GM19463 (cell line): Measurements from ENCODE around the gene NGEF.

Experiments used
- ATAC-seq: cut with Tn5 transposase; IDR thresholded peaks from one replicate; pipeline ENCODE4 v1.9.1; 2021; ENCODE audit warnings: mild to moderate bottlenecking, moderate library complexity; ENCODE audit not compliant: unreplicated experiment

NGEF gene

GRCh38 chr2:232874677-232875223 is 138.3 kb downstream of the NGEF start:
- no peak for ATAC-seq

DNA sequence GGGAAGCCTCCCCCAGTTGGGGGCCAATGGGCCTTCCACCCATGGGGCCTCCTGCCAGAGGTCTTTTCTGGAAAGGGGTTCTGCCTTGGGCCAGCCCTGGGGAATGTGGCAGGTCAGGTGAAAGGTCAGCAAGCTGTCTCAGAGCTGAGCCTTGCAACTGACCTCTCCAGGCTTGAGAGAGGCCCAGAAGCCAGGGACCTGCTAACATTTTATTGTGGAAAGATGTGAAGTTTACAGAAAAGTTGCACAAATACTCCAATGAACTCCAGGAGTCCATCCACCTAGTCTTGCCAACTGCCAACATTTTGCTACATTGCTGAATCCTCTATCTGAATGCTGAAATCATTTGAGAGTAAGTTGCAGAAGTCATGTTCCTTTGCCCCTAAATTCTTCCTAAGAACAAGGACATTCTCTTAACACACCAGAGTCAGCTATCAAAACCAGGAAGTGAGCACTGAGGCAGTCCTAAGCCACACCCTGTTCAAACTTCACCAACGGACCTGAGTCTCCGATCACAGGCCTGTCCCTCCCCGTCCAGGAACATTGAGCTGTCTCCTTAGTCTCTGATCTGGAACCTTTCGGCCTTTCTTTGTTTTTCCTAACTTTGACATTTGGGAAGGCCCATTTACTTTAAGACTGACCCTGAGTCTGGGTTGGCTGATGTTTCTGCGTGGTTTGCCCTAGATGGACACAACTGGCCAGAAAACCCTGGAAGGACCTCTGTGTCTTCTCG is 139.0 kb downstream of the NGEF start:
- ATAC-seq, result no peak

DNA sequence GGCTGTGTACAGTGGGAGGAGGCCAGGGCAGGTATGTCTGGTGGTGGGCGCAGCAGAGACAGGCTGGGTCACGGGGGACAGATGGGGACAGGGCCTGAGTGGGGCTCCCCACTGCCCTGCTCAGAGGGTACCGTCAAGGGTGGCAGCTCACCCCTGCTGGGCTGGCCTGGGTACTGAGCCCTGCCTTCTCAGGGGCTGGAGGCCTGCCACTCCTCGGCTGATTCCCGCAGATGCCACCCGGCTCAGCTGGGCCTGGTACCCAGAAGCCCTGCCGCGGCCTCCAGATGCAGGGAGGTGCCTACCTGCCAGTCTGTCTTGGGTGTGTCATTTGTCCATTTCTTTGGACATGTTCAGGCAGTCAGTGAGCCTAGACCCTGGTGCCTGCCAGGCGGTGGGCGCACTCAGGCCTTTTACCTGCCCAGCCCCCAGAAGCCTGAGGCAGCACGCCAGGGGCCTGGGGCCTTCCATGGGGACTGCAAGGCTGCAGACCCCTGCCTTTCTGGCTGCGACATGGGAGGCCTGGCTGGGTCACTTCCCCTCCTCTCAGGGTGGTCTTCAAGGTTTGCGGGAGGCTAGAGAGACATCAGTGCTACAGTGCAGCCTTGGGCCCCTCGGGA is 139.7 kb downstream of the NGEF start:
- ATAC-seq, result no peak

GRCh38 chr2:232872826-232873225 is 140.2 kb downstream of the NGEF start:
- no peak for ATAC-seq

DNA sequence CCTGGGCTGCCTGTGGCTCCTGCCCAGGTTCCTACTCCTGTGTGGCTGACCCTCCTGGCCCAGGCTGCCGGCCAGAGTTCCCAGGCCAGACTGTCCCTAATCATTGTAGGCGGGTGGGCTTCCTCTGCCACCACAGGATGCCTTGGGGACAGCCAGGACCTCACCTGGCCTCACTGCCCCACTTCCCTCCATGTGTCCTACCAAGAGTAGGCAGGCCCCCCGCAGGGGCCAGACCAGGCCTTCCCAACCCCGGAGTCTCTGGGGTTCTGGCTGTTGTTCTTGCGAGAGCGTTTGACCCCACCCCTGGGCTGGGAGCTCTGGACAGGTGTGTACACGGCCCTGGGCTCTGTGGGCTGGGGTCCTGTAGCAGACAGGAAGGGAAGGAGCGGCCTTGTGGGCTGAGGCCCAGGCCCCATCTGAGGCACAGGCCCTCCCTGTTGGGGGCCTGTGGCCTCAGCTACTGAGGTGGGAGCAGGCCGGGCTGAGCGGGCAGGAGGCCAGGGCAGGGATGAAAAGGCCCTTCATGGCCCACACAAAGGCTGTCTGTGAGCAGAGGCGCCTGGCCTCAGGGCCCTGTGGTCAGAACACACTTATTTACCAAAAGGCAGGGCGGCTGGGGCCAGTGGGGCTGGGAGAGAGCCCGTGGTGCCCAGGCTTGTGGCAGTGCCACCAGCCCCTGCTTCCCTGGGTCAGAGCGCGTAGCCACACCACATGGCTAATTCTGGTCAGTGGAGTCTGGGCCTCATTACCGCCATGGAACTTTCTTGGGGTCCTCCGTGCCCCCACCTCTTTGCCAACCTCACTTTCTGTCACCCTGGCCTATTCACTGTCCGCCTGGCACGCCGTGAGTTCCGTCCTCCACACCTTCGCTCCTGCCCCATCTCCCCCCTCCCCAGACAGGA is 141.0 kb downstream of the NGEF start:
- no peak for ATAC-seq

DNA sequence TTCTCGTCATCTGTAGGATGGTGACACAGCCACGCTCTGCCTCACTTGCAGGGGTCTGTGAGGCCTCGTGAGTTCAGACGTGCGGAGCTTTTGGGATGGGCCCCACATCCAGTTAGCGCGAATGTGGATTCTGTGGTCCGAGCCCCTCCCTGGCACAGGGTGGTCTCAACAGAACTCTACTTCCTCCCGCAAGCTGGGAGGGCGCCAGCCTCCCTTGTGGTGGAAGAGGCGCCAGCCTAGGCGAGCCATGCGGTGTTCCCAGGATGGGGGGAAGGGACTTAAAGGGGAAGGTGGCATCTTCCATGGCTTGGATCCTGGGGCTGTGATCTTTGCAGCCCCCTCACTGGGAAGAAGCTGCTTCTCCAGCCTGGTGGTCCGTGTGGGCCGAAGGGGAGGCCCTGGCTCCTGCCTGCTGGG is 141.6 kb downstream of the NGEF start:
- ATAC-seq, result no peak

- ATAC-seq, result no peak
Measured at GRCh38 chr2:232870766-232871371, 142.2 kb downstream of the NGEF start.

DNA sequence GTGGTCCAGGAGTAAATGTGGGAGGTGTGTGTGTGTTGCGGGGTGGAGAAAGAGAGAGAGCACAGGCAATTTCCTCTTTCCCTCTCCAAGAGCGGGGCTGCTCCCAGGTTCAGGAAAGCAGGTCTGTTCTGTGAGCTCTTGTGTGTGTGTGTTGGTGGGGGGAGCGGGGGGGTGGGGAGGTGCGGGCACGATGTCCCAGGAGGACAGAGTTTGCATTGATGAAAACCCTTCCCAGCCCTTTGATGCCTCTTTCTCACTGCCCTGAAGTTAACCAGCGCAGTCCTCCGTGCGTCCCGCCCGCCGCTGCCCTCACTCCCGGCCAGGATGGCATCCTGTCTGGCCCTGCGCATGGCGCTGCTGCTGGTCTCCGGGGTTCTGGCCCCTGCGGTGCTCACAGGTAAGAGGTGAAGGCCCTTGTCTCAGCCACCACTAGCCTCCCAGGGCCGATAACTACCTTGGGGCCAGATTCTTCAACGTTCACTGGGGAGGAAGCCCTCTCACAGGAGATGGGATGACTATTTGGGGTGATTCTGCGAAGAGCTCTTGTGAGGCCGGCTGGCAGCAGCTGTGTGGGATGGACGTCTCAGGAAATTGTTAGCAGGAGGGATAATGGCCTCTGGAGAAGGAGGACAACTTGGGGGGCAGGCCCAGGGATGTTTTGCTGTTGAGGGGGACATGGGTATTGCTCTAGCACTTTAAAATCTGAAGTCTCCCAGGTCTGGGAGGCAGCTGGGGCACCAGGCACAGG is 142.9 kb downstream of the NGEF start, which contains the start of gene SNORC:
TSS of gene SNORC (plus strand) at position 247 of the 748 bp plus-strand sequence. CDS start at position 325, 78 bp downstream.
- no peak for ATAC-seq

- no peak for ATAC-seq
Measured at GRCh38 chr2:232869138-232870017, 143.7 kb downstream of the NGEF start.

- no peak for ATAC-seq
Measured at GRCh38 chr2:232866104-232866503, 147.0 kb downstream of the NGEF start.

- no peak for ATAC-seq
Measured at GRCh38 chr2:232865165-232865564, 147.9 kb downstream of the NGEF start.

DNA sequence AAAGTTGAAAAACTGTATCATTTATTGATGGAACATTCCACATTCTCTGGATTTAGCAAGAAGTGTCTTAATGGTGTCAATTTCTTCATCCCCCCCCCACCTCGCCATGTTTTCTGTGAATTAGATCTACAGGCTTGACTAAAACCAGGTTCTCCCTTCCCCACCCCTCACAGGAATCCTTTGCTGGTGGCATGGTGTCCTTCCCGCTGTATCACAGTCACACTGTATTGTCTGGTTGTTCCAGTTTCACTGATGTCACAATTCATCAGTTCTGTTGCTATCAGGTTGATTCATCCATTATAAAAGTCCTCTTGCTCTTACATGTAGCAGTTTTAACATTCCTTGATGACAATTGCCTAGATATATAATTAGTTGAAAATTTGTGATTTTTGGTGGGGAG is 149.1 kb downstream of the NGEF start:
- no peak for ATAC-seq

- ATAC-seq, result no peak
Measured at GRCh38 chr2:232861353-232861752, 151.7 kb downstream of the NGEF start.

DNA sequence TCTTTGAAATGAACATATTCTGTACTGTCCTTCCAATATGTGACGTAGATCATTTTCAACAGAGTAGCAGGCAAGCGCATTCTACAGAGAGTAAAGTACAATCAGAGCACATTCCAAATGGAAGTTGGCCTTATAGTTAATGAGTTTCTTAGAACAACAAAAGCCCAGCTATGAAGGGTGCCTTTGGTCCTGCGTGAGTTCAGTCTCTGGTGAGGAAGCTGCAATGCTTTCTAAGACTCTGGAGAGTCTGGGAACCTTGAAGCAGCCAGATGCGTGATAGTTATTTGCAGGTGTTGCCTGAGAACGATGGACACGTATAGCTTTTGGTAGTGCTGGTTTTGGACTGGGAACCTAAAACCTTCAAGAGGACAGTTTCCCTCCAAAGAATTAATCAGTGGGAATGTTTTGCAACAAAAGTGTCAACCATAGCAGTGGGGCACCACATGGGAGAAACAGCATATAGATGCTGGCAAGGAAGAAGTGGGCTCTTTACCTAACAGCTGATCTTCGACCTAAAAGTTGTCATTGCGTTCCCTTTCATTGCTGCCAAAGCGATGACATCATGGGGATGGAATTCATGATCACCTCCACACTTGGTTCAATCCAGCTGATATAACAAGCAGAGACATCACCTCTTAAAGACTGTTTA is 152.3 kb downstream of the NGEF start:
- no peak for ATAC-seq

DNA sequence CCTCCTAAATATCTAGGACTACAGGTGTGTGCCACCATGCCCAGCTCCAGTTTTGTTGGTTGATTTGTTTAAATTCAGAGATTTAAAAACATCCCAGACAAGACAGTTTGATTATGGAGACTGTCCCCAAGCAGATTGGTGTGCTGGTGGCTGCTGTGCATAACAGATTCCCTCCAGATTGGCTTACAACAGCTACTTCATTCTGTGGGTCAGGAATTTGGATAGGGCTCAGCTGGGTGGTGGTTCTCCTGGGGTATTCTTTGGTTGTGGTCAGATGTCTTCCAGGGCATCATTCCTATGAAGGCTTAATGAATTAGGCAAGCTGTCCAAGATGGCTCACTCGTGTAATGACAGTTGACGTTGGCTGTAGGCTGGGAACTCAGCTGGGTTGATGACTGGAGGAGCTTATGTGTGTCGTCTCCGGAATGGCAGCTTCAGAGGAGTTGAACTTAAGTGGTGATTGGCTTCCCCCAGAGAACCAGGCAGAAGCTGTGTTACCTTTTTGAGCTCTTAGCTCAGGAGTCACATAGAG is 153.6 kb downstream of the NGEF start:
- ATAC-seq, result no peak

DNA sequence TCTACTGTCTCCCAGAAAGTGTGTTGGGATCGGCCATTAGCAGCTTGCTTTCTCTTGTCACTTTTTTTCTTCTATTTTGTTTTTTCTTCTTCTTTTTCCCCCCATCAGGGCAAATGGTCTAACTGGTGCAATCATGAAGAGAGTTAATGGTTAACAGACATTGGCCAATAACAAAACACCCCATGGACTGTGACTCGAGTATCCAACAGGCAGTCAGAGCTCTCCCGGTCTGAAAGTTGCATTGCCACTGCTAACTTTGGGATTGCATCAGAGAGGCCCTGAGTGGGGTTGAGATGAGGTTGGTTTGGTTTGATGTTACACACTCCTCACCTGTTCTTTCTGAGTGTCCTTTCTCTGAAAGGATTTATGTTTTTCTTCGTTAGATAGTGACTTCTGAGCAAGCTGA is 155.9 kb downstream of the NGEF start:
- no peak for ATAC-seq

DNA sequence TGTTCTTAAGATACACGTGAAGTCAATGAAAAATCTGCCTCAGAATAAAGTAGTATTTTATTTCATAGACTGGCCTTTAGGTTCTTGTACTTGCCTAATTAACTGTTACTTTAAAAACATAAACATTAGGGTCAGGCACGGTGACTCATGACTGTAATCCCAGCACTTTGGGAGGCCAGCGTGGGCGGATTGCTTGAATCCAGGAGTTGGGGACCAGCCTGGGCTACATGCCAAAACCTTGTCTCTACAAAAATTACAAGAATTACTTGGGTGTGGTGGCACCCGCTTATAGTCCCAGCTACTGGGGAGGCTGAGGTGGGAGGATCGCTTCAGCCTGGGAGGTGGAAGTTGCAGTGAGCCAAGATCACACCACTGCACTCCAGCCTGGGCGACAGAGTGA is 159.0 kb downstream of the NGEF start:
- ATAC-seq, result no peak

DNA sequence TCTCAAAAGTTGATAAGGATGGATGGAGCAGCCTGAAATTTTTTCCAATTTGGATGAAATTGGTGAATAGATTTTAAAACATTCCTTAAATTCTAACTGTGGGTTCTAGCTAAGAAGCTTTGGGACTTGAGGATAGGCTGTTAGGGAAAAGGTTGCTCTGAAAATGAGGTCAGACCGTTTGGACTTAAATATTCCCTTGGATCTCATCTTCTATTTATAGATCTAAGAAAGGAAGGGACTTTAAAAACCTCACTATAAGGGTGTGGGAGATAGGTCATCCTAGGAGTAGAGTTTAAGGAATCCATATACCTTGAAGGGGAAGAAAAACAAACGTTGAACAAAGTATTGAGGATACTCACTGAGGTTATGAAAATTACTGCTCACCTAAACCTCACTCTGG is 160.4 kb downstream of the NGEF start:
- ATAC-seq, result no peak
